SU-DHL-6 (cell line): Measurements from ENCODE around the gene TOP3A.

Source experiments
- H2AFZ ChIP-seq: fragments of 200-600 bp; sonication (generic); 2 replicates; pipeline ENCODE4 v1.6.1; 2014; ENCODE audit warnings: low read depth, mild to moderate bottlenecking, moderate library complexity, mixed read lengths, antibody characterized with exemption, low read length; ENCODE audit not compliant: severe bottlenecking
- H3F3A ChIP-seq: fragments of 200-600 bp; shearing (Covaris generic); 2 replicates; pipeline ENCODE4 v1.6.0; 2016; ENCODE audit warnings: antibody characterized with exemption, mild to moderate bottlenecking; ENCODE audit not compliant: insufficient read depth
- H3K27ac ChIP-seq: fragments of 200-600 bp; sonication (generic); 2 replicates; pipeline ENCODE4 v1.5.1; 2016; ENCODE audit warnings: low read depth, mild to moderate bottlenecking, low read length, moderate library complexity, mixed read lengths
- H3K27me3 ChIP-seq: fragments of 200-600 bp; sonication (generic), shearing (Covaris generic); 2 replicates; pipeline ENCODE4 v1.6.0; 2014; ENCODE audit warnings: mild to moderate bottlenecking, low read length
- H3K36me3 ChIP-seq: fragments of 200-600 bp; sonication (generic); 2 replicates; pipeline ENCODE4 v1.6.1; 2014; ENCODE audit warnings: mild to moderate bottlenecking, low read length, mixed read lengths
- H3K4me2 ChIP-seq: fragments of 300-600, 200-600 bp; shearing (Covaris generic), sonication (generic); 2 replicates; pipeline ENCODE4 v1.6.0; 2014; ENCODE audit warnings: low read length, low read depth, mild to moderate bottlenecking; ENCODE audit not compliant: poor library complexity, severe bottlenecking
- H3K4me3 ChIP-seq: fragments of 200-600 bp; sonication (generic); 2 replicates; pipeline ENCODE4 v1.5.1; 2014; ENCODE audit warnings: antibody characterized with exemption, low read length, mild to moderate bottlenecking, mixed read lengths; ENCODE audit not compliant: insufficient read depth, poor library complexity, severe bottlenecking
- H3K79me2 ChIP-seq: fragments of 200-600 bp; sonication (generic); 2 replicates; pipeline ENCODE4 v1.6.1; 2014; ENCODE audit warnings: mild to moderate bottlenecking, low read length, moderate library complexity; ENCODE audit not compliant: insufficient read depth
- H3K9ac ChIP-seq: fragments of 200-600 bp; sonication (generic); 2 replicates; pipeline ENCODE4 v1.7.0; 2014; ENCODE audit warnings: mild to moderate bottlenecking, low read length
- H3K9me2 ChIP-seq: fragments of 200-600 bp; sonication (generic); replicated peaks from 2 replicates; pipeline ENCODE4 v1.6.1; 2014; ENCODE audit warnings: low read length; ENCODE audit not compliant: insufficient read depth
- H3K9me3 ChIP-seq: fragments of 200-600 bp; sonication (generic); 2 replicates; pipeline ENCODE4 v1.6.1; 2014; ENCODE audit warnings: low read length, mixed read lengths; ENCODE audit not compliant: insufficient read depth
- H4K20me1 ChIP-seq: fragments of 200-600 bp; sonication (generic); 2 replicates; pipeline ENCODE4 v1.6.1; 2014; ENCODE audit warnings: low read depth, mild to moderate bottlenecking, antibody characterized with exemption, low read length, moderate library complexity, mixed read lengths
- EZH2phosphoT487 ChIP-seq: fragments of 200-600 bp; sonication (generic), shearing (Covaris generic); conservative IDR thresholded peaks from 2 replicates; pipeline ENCODE4 v1.6.1; 2018; ENCODE audit warnings: mild to moderate bottlenecking, antibody characterized with exemption, low read length, moderate library complexity, mixed read lengths
- TF ChIP-seq, protein P1 (sequence below): fragments of 200-600 bp; sonication (generic); IDR thresholded peaks from one replicate; pipeline ENCODE4 v1.5.1; 2017; ENCODE audit warnings: antibody characterized with exemption, mild to moderate bottlenecking, low read length, moderate library complexity; ENCODE audit not compliant: insufficient read depth, poor library complexity, severe bottlenecking

Gene TOP3A

DNA sequence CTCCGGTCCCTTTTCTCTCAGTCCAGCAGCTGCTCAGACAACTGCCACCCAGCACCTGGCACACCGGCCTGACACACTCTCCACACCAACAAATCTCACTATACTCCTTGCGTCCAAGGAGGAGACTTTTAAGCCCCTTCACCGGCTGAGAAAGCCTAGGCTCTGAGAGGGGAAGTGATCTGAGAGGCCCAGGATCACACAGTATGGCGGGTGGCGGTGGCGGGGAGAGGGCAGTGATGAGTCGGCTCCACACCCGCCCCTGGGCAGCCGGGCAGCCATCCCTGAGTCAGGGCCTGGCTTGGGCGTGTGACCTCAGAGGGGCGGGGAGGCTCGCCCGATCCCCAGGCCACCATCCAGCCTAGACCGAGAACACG, 56.8 kb downstream of the TOP3A start:
- Histone ChIP-seq H3K4me2 (peak overlapping the region; percentile 74), H3K36me3 (no peaks in the 10 kb centered on the region), H3K79me2 (peaks cover 14% of the 10 kb centered on the region; the same call in 1 of the 2 replicates), H2AFZ (peak overlapping the region; percentile 82), H3K9me3 (no peaks in the 10 kb centered on the region), H3F3A (peaks cover 6% of the 10 kb centered on the region; the same call in 1 of the 2 replicates), H3K9me2 (no peaks in the 10 kb centered on the region), H4K20me1 (no peaks in the 10 kb centered on the region), H3K4me3 (peak overlapping the region; percentile 70), H3K27ac (peak overlapping the region; percentile 63), H3K9ac (peak overlapping the region; percentile 96), H3K27me3 (no peaks in the 10 kb centered on the region)
- TF ChIP-seq EZH2phosphoT487: no peak
- TF ChIP-seq, protein P1, sequence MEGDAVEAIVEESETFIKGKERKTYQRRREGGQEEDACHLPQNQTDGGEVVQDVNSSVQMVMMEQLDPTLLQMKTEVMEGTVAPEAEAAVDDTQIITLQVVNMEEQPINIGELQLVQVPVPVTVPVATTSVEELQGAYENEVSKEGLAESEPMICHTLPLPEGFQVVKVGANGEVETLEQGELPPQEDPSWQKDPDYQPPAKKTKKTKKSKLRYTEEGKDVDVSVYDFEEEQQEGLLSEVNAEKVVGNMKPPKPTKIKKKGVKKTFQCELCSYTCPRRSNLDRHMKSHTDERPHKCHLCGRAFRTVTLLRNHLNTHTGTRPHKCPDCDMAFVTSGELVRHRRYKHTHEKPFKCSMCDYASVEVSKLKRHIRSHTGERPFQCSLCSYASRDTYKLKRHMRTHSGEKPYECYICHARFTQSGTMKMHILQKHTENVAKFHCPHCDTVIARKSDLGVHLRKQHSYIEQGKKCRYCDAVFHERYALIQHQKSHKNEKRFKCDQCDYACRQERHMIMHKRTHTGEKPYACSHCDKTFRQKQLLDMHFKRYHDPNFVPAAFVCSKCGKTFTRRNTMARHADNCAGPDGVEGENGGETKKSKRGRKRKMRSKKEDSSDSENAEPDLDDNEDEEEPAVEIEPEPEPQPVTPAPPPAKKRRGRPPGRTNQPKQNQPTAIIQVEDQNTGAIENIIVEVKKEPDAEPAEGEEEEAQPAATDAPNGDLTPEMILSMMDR: no peak

DNA sequence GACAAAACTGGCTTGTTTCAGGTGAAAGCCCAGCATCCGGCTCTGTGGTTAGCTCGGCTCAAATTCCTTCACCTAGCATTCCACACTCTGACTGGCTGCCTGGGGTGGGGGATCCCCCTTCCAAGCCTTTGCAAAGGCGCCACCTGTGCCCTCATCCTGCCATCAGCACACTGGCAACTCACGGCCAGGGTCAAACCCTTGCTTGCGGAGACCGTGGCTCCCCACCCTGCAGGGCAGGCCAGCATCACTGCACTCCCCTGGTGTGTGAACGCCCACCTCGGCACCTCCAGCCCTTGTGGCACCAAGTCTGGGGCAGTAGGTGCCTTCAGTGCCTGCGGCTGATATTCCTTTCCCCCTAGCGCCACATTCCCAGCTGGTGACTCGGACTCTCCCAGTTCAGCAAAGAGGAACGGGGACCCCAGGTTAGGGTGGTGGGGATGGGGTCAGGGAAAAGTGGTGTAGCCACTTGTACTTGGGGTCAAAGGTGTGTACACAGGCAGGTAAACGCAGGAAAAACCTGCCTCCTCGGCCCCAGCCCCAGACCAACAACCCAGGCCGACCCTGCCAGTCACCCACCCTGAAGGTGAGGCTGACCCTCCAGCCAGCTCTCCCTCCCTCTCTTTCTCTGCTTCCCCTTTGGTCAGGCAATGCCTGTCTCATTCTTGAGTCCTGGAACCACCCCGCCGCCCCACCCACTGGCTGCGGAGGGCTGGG, 57.4 kb downstream of the TOP3A start:
- no peaks in the 10 kb centered on the region for H3K27me3 ChIP-seq
- peak overlapping the region; percentile 74 for H3K4me2 ChIP-seq
- H4K20me1 ChIP-seq: no peaks in the 10 kb centered on the region
- no peaks in the 10 kb centered on the region for H3K36me3 ChIP-seq
- TF ChIP-seq, protein P1: no peak
- TF ChIP-seq EZH2phosphoT487: no peak
- peak overlapping the region; percentile 70 for H3K4me3 ChIP-seq
- peaks cover 6% of the 10 kb centered on the region; the same call in 1 of the 2 replicates for H3F3A ChIP-seq
- no peak overlapping the region for H2AFZ ChIP-seq
- H3K9me3 ChIP-seq: no peaks in the 10 kb centered on the region
- peaks cover 14% of the 10 kb centered on the region; the same call in 1 of the 2 replicates for H3K79me2 ChIP-seq
- peak overlapping the region; percentile 96 for H3K9ac ChIP-seq
- H3K9me2 ChIP-seq: no peaks in the 10 kb centered on the region
- peak overlapping the region; percentile 63 for H3K27ac ChIP-seq

DNA sequence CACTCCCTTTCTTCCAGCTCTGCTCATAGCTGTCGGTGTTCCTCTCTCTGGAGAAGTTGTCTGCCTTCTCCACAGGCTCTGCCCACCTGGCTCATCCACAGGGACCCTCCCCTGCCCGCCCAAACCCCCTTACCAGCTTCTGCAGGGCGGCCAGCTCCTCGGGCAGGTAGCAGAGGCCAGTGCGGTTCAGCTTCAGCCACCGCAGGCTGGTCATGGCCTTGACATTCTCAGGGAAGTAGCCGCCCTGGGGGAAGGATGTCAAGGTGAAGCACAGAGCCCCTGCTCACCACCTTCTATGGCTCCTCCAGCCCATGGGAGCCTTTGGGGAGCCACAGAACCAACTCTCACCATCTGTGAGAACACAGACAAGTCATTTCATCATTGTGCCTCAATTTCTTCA, 58.0 kb downstream of the TOP3A start:
- H3K9ac ChIP-seq: no peak overlapping the region
- no peak overlapping the region for H3K4me3 ChIP-seq
- H3K79me2 ChIP-seq: peaks cover 14% of the 10 kb centered on the region; the same call in 1 of the 2 replicates
- no peaks in the 10 kb centered on the region for H4K20me1 ChIP-seq
- H3K36me3 ChIP-seq: no peaks in the 10 kb centered on the region
- peak overlapping the region; percentile 74 for H3K4me2 ChIP-seq
- peaks cover 6% of the 10 kb centered on the region; the same call in 1 of the 2 replicates for H3F3A ChIP-seq
- no peaks in the 10 kb centered on the region for H3K9me2 ChIP-seq
- no peak overlapping the region for H3K27ac ChIP-seq
- H3K9me3 ChIP-seq: no peaks in the 10 kb centered on the region
- TF ChIP-seq EZH2phosphoT487: no peak
- TF ChIP-seq, protein P1: no peak
- H3K27me3 ChIP-seq: no peaks in the 10 kb centered on the region
- no peak overlapping the region for H2AFZ ChIP-seq
